ENCODE results near the gene GPD2. TPM values are rescaled to one million over a fixed set of nuclear protein-coding genes. Genes with fewer than 3 reads are reported as not detected.

The GPD2 gene
- total and polyA plus RNA-seq, 2 donors (not counting 1 experiment from before 2014, with no cell fraction given), result 21.6 to 46.6 TPM

DNA sequence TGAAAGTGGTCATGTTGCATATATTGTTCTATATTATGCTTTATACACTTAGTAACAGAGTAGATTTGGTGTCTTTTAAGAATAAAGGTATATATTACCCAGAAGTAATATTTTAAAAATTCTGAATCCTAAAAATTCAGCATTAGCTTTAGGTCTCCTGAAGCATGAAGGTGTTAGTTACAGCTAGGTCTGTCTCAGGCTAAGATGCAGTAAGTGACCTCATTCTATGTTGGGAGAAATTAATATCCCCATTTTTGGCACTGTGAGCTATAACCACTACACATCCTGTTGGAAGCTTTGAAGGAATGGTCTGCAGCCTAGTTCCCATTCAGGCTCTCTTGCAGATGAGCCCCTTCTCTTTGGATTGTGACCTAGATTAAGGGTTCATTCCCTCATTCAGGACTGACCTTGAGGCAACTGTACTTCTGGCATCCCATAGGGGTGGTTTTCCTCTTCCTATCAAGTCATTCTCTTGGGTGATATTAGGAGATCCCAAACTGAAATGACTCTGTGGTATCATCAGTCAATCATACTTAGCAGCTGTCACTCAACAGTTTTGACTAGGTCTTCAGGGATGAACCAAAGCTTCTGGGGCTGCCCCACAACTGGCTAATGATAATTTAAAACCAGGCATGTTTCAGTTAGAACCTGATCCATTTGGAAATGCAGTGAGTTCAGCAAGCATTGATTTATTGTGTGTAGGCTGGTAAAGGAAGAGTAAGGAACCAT is 117.7 kb downstream of the GPD2 start:
- H3K27ac ChIP-seq (ENCODE audit: insufficient read depth, low read length), result no peak overlapping the region
- TF ChIP-seq, protein P1, sequence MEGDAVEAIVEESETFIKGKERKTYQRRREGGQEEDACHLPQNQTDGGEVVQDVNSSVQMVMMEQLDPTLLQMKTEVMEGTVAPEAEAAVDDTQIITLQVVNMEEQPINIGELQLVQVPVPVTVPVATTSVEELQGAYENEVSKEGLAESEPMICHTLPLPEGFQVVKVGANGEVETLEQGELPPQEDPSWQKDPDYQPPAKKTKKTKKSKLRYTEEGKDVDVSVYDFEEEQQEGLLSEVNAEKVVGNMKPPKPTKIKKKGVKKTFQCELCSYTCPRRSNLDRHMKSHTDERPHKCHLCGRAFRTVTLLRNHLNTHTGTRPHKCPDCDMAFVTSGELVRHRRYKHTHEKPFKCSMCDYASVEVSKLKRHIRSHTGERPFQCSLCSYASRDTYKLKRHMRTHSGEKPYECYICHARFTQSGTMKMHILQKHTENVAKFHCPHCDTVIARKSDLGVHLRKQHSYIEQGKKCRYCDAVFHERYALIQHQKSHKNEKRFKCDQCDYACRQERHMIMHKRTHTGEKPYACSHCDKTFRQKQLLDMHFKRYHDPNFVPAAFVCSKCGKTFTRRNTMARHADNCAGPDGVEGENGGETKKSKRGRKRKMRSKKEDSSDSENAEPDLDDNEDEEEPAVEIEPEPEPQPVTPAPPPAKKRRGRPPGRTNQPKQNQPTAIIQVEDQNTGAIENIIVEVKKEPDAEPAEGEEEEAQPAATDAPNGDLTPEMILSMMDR (conservative IDR thresholded peaks at IDR 0.05 in 1 of 2, IDR thresholded peaks at IDR 0.05 in 1 of 2; ENCODE audit: low read depth in 1 of 2, low read length in 2 of 2), result no peak
- TF ChIP-seq EZH2 (IDR thresholded peaks at IDR 0.05; ENCODE audit: low read length, missing control alignments), result no peak
- no peak overlapping the region for H3K9ac ChIP-seq (ENCODE audit: insufficient read depth, low read length)
- no peaks in the 10 kb centered on the region for H3K4me1 ChIP-seq (ENCODE audit: control insufficient read depth, extremely low read depth, insufficient read depth, low read length)
- H3K9me3 ChIP-seq (ENCODE audit: control insufficient read depth, insufficient read depth, low read depth, low read length), result no peaks in the 10 kb centered on the region
- H3K27me3 ChIP-seq (ENCODE audit: control insufficient read depth, insufficient read depth, low read length), result no peaks in the 10 kb centered on the region
- H4K20me1 ChIP-seq (ENCODE audit: control insufficient read depth, extremely low read depth, insufficient read depth, low read length), result no peaks in the 10 kb centered on the region
- peaks cover 2% of the 10 kb centered on the region for H3K36me3 ChIP-seq (ENCODE audit: control insufficient read depth, insufficient read depth, low read length)
- no peak overlapping the region for H2AFZ ChIP-seq (ENCODE audit: low read length)
- no peak overlapping the region for H3K4me3 ChIP-seq (replicated peaks in 1 of 4; ENCODE audit: control extremely low read depth in 1 of 4, insufficient read depth in 1 of 4, low read depth in 3 of 4, low read length in 4 of 4)
- H3K4me2 ChIP-seq (ENCODE audit: extremely low read depth, insufficient read depth, low read length), result no peak overlapping the region
- no peak for DNase-seq (ENCODE audit: low read depth in 2 of 2)
- no peaks in the 10 kb centered on the region for H3K79me2 ChIP-seq (ENCODE audit: control insufficient read depth, insufficient read depth, low read length)

DNA sequence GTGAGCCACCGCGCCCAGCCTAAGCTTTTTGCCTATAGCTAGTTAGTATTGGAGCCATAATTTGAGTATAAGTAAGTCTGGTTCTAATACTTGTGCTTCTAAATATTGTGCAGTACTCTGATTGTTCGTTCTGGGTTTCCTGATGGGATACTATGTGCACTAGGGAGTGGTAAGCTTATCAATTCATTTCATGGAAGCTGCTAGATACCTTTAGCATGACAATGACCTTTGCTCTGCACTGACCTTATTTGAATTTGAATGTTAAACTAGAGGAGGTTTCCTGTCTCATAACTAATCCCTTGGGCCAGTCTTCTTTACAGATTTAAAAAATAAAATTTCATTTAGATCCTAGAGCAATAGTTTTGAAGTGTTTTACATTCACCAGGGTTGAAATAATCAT is 125.1 kb downstream of the GPD2 start:
- Histone ChIP-seq H3K4me1 (ENCODE audit: control insufficient read depth, extremely low read depth, insufficient read depth, low read length) (no peaks in the 10 kb centered on the region), H3K27me3 (ENCODE audit: control insufficient read depth, insufficient read depth, low read length) (no peaks in the 10 kb centered on the region), H4K20me1 (ENCODE audit: control insufficient read depth, extremely low read depth, insufficient read depth, low read length) (no peaks in the 10 kb centered on the region)

DNA sequence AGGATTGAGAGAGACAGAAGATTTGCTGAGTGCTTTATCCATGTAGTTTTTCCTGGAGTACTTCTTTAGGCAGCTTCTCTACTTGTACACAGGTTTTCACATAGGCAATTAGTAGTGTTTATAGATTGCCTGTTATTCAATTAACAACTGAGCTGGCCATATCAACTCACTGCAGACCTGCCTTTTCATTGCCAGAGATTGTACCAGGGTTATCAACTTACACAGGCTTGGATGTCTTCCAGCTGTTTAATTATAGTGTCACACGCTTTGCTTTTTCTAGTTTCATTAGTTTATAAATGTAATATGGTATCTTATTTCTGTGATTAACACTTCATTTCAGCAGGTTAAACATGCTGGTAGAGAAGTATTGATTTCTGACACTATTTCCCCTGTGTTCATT is 125.9 kb downstream of the GPD2 start:
- Histone ChIP-seq H3K4me1 (ENCODE audit: control insufficient read depth, extremely low read depth, insufficient read depth, low read length) (no peaks in the 10 kb centered on the region), H3K9ac (ENCODE audit: insufficient read depth, low read length) (no peak overlapping the region), H3K27ac (ENCODE audit: insufficient read depth, low read length) (no peak overlapping the region), H4K20me1 (ENCODE audit: control insufficient read depth, extremely low read depth, insufficient read depth, low read length) (no peaks in the 10 kb centered on the region), H3K4me3 (replicated peaks in 1 of 4; ENCODE audit: control extremely low read depth in 1 of 4, insufficient read depth in 1 of 4, low read depth in 3 of 4, low read length in 4 of 4) (no peak overlapping the region), H3K27me3 (ENCODE audit: control insufficient read depth, insufficient read depth, low read length) (no peaks in the 10 kb centered on the region), H3K9me3 (ENCODE audit: control insufficient read depth, insufficient read depth, low read depth, low read length) (no peaks in the 10 kb centered on the region), H3K36me3 (ENCODE audit: control insufficient read depth, insufficient read depth, low read length) (no peaks in the 10 kb centered on the region), H3K79me2 (ENCODE audit: control insufficient read depth, insufficient read depth, low read length) (no peaks in the 10 kb centered on the region), H2AFZ (ENCODE audit: low read length) (no peak overlapping the region), H3K4me2 (ENCODE audit: extremely low read depth, insufficient read depth, low read length) (no peak overlapping the region)
- DNase-seq (ENCODE audit: low read depth in 2 of 2), result no peak
- TF ChIP-seq, protein P1 (conservative IDR thresholded peaks at IDR 0.05 in 1 of 2, IDR thresholded peaks at IDR 0.05 in 1 of 2; ENCODE audit: low read depth in 1 of 2, low read length in 2 of 2), result no peak
- TF ChIP-seq EZH2 (IDR thresholded peaks at IDR 0.05; ENCODE audit: low read length, missing control alignments), result no peak

More for the DNA sequence above, 125.1 kb downstream of the GPD2 start:
- no peak overlapping the region for H3K9ac ChIP-seq (ENCODE audit: insufficient read depth, low read length)
- H2AFZ ChIP-seq (ENCODE audit: low read length), result no peak overlapping the region
- no peaks in the 10 kb centered on the region for H3K9me3 ChIP-seq (ENCODE audit: control insufficient read depth, insufficient read depth, low read depth, low read length)
- no peaks in the 10 kb centered on the region for H3K79me2 ChIP-seq (ENCODE audit: control insufficient read depth, insufficient read depth, low read length)
- H3K36me3 ChIP-seq (ENCODE audit: control insufficient read depth, insufficient read depth, low read length), result no peaks in the 10 kb centered on the region
- no peak for TF ChIP-seq EZH2 (IDR thresholded peaks at IDR 0.05; ENCODE audit: low read length, missing control alignments)
- TF ChIP-seq, protein P1 (conservative IDR thresholded peaks at IDR 0.05 in 1 of 2, IDR thresholded peaks at IDR 0.05 in 1 of 2; ENCODE audit: low read depth in 1 of 2, low read length in 2 of 2), result no peak
- H3K27ac ChIP-seq (ENCODE audit: insufficient read depth, low read length), result no peak overlapping the region
- H3K4me2 ChIP-seq (ENCODE audit: extremely low read depth, insufficient read depth, low read length), result no peak overlapping the region
- H3K4me3 ChIP-seq (replicated peaks in 1 of 4; ENCODE audit: control extremely low read depth in 1 of 4, insufficient read depth in 1 of 4, low read depth in 3 of 4, low read length in 4 of 4), result no peak overlapping the region
- no peak for DNase-seq (ENCODE audit: low read depth in 2 of 2)
